CD14-positive monocyte (primary cell): ENCODE data around the gene TENT4B. TPM values are rescaled to one million over a fixed set of nuclear protein-coding genes. Genes with fewer than 3 reads are reported as not detected.

ENCODE experiments used
- DNase-seq, 3 donors: peaks; one replicate each; pipeline ENCODE4 v3.0.0-alpha.2; 2011 to 2022
- H2AFZ ChIP-seq: 2 replicates; pipeline ENCODE4 v1.6.0; 2012; ENCODE audit warnings: mild to moderate bottlenecking, low read depth, low read length, inconsistent platforms; ENCODE audit not compliant: insufficient read depth, poor library complexity, severe bottlenecking
- H3K27ac ChIP-seq, 2 donors: 1 replicate in 1 of 2; 2 replicates in 1 of 2; pipeline ENCODE4 v1.5.1; 2012 to 2013; ENCODE audit warnings: low read length in 2 of 2, control low read depth in 1 of 2, inconsistent platforms in 1 of 2, low read depth in 1 of 2, mild to moderate bottlenecking in 1 of 2
- H3K27me3 ChIP-seq, 2 donors: one replicate each; pipeline versions ENCODE4 v1.6.0 to v1.6.1; 2011 to 2013; ENCODE audit warnings: low read length in 2 of 2; ENCODE audit not compliant: control insufficient read depth in 2 of 2, insufficient read depth in 2 of 2
- H3K36me3 ChIP-seq, 2 donors: replicated peaks in 1 of 2; 1 replicate in 1 of 2; 2 replicates in 1 of 2; pipeline versions ENCODE4 v1.5.1 to v1.6.1; 2012 to 2013; ENCODE audit warnings: low read length in 2 of 2, control low read depth in 1 of 2, inconsistent platforms in 1 of 2, mild to moderate bottlenecking in 1 of 2; ENCODE audit not compliant: insufficient read depth in 2 of 2, control insufficient read depth in 1 of 2
- H3K4me1 ChIP-seq, 2 donors: 1 replicate in 1 of 2; 2 replicates in 1 of 2; pipeline versions ENCODE4 v1.5.1 to v1.6.1; 2012 to 2013; ENCODE audit warnings: low read length in 2 of 2, control low read depth in 1 of 2, inconsistent platforms in 1 of 2, mild to moderate bottlenecking in 1 of 2, moderate library complexity in 1 of 2; ENCODE audit not compliant: insufficient read depth in 2 of 2, control insufficient read depth in 1 of 2
- H3K4me2 ChIP-seq: replicated peaks from 2 replicates; pipeline ENCODE3; 2012; ENCODE audit warnings: low read length, moderate library complexity, mild to moderate bottlenecking; ENCODE audit not compliant: poor library complexity, severe bottlenecking; ENCODE audit errors: extremely low read depth
- H3K4me3 ChIP-seq, 3 experiments: fragments of 200-600 bp in 1 of 3; sonication (generic) in 1 of 3; replicated peaks in 1 of 3; 1 replicate in 2 of 3; 2 replicates in 1 of 3; pipeline ENCODE4 v1.5.1; 2011 to 2013; ENCODE audit warnings: low read length in 3 of 3, mild to moderate bottlenecking in 3 of 3, control low read depth in 2 of 3, low read depth in 2 of 3, inconsistent platforms in 1 of 3, moderate library complexity in 1 of 3
- H3K79me2 ChIP-seq: 2 replicates; pipeline ENCODE4 v1.6.0; 2012; ENCODE audit warnings: mild to moderate bottlenecking, control low read depth, inconsistent platforms, low read length, moderate library complexity; ENCODE audit not compliant: insufficient read depth
- H3K9ac ChIP-seq: 2 replicates; pipeline ENCODE4 v1.6.0; 2017; ENCODE audit warnings: low read length, mild to moderate bottlenecking; ENCODE audit not compliant: insufficient read depth, poor library complexity, severe bottlenecking
- H3K9me3 ChIP-seq, 2 donors: replicated peaks in 1 of 2; 1 replicate in 1 of 2; 2 replicates in 1 of 2; pipeline versions ENCODE4 v1.5.1 to v1.6.1; 2012 to 2013; ENCODE audit warnings: low read length in 2 of 2, control low read depth in 1 of 2; ENCODE audit not compliant: control insufficient read depth in 1 of 2, insufficient read depth in 1 of 2
- H4K20me1 ChIP-seq: 2 replicates; pipeline ENCODE4 v1.6.0; 2012; ENCODE audit warnings: mild to moderate bottlenecking, low read length, control low read depth, moderate library complexity; ENCODE audit not compliant: insufficient read depth
- H3K27ac Mint-ChIP-seq, 7 donors: one replicate each; pipeline ENCODE4 v1.8.0; 2020; ENCODE audit warnings: mild to moderate bottlenecking in 7 of 7, mixed read lengths in 7 of 7, moderate library complexity in 6 of 7, inconsistent platforms in 2 of 7
- H3K27me3 Mint-ChIP-seq, 3 donors: one replicate each; pipeline ENCODE4 v1.8.0; 2021 to 2022; ENCODE audit warnings: low read depth in 3 of 3, mild to moderate bottlenecking in 3 of 3, mixed read lengths in 3 of 3, moderate library complexity in 3 of 3, inconsistent platforms in 1 of 3
- H3K36me3 Mint-ChIP-seq, 2 donors: one replicate each; pipeline ENCODE4 v1.8.0; 2020; ENCODE audit warnings: mixed read lengths in 2 of 2, inconsistent platforms in 1 of 2, mild to moderate bottlenecking in 1 of 2
- H3K4me1 Mint-ChIP-seq: one replicate; pipeline ENCODE4 v1.8.0; 2020; ENCODE audit warnings: mild to moderate bottlenecking, mixed read lengths
- H3K4me3 Mint-ChIP-seq, 2 donors: one replicate each; pipeline ENCODE4 v1.8.0; 2020; ENCODE audit warnings: mild to moderate bottlenecking in 2 of 2, mixed read lengths in 2 of 2, moderate library complexity in 1 of 2
- H3K9me3 Mint-ChIP-seq, 7 donors: one replicate each; pipeline ENCODE4 v1.8.0; 2020 to 2022; ENCODE audit warnings: mixed read lengths in 7 of 7, mild to moderate bottlenecking in 6 of 7, moderate library complexity in 6 of 7, inconsistent platforms in 2 of 7
- CTCF ChIP-seq: fragments of 200-600 bp; IDR thresholded peaks from one replicate; pipeline ENCODE4 v1.8.0; 2022; ENCODE audit warnings: antibody characterized with exemption, mild to moderate bottlenecking
- WGBS: methylation state at CpG from one replicate; pipeline ENCODE4 v1.1.5; 2013; ENCODE audit warnings: missing lambda C conversion rate; ENCODE audit not compliant: insufficient coverage; 5-methylcytosine and 5-hydroxymethylcytosine counted together
- intact Hi-C, 2 donors: fragments of 100-400 bp; cut with micrococcal nuclease; formaldehyde crosslinking; loops; one replicate each; pipeline versions ENCODE4 v1.15.0 to v1.15.1; 2023
- polyA plus RNA-seq, 3 donors: library from polyadenylated mRNA; depleted of rRNA in 1 of 3; unstranded in 2 of 3; stranded (reverse) in 1 of 3; fragments of 300-500 nt in 2 of 3; fragments of >200 nt in 1 of 3; fragmentation: Illumina TruSeq in 2 of 3; gene quantifications; 1 replicate in 2 of 3; 2 replicates in 1 of 3; pipeline ENCODE4 v1.2.3, GENCODE V29; 2012 to 2021

TENT4B gene
- polyA plus RNA-seq, 3 donors: 1.4 to 9.0 (median 1.7) TPM

- Histone ChIP-seq H3K79me2 (peaks cover 33% of the 10 kb centered on the region), H3K4me1 (peaks cover 20% of the 10 kb centered on the region in 2 donors), H3K36me3 (peaks cover 57 to 73% of the 10 kb centered on the region in 2 donors), H3K9ac (no peak overlapping the region), H2AFZ (no peak overlapping the region), H3K9me3 (no peaks in the 10 kb centered on the region), H4K20me1 (peaks cover 46% of the 10 kb centered on the region), H3K27me3 (no peaks in the 10 kb centered on the region), H3K4me3 (no peak overlapping the region), H3K27ac (no peak overlapping the region), H3K4me2 (no peak overlapping the region)
- H3K27ac Mint-ChIP-seq: peak overlapping the region in 1 of 7 donors; percentile 58
- peaks cover 0 to 2% (median 0%) of the 10 kb centered on the region in 7 donors for H3K9me3 Mint-ChIP-seq
- H3K4me3 Mint-ChIP-seq: no peak overlapping the region
- intact Hi-C loops: loop anchor here (5.0 to 10.0 kb wide), 5 partner anchors 138 to 453 kb away; partner anchors contain the start of genes BRD7 (in 2 of the 2) and HEATR3 (in 1 of the 2)
- peaks cover 63 to 68% of the 10 kb centered on the region in 2 donors for H3K36me3 Mint-ChIP-seq
- TF ChIP-seq CTCF: peak; percentile 83
- peak; percentile 36 to 67 (median 39) for DNase-seq
- no peaks in the 10 kb centered on the region for H3K27me3 Mint-ChIP-seq
- peaks cover 19% of the 10 kb centered on the region for H3K4me1 Mint-ChIP-seq
- WGBS: no CpG with 5 or more reads among the region's 4 CpGs
Measured at GRCh38 chr16:50213939-50214519, 60.9 kb downstream of the TENT4B start.

GRCh38 chr16:50215680-50216079, 62.6 kb downstream of the TENT4B start:
- no peak overlapping the region for H3K4me2 ChIP-seq
- no peak overlapping the region for H2AFZ ChIP-seq
- H3K27ac ChIP-seq: no peak overlapping the region
- no peak overlapping the region for H3K4me3 ChIP-seq
- H3K36me3 Mint-ChIP-seq: peaks cover 70 to 78% of the 10 kb centered on the region in 2 donors
- H4K20me1 ChIP-seq: peaks cover 30% of the 10 kb centered on the region
- no peaks in the 10 kb centered on the region for H3K9me3 ChIP-seq
- peaks cover 21% of the 10 kb centered on the region for H3K79me2 ChIP-seq
- no peaks in the 10 kb centered on the region for H3K27me3 Mint-ChIP-seq
- DNase-seq: no peak
- no peak overlapping the region for H3K4me3 Mint-ChIP-seq
- H3K27me3 ChIP-seq: no peaks in the 10 kb centered on the region
- WGBS: no CpG with 5 or more reads among the region's 4 CpGs
- peaks cover 2% of the 10 kb centered on the region for H3K4me1 Mint-ChIP-seq
- H3K9ac ChIP-seq: no peak overlapping the region
- no peak for TF ChIP-seq CTCF
- peaks cover 3% of the 10 kb centered on the region in 2 donors for H3K4me1 ChIP-seq
- peaks cover 63 to 85% of the 10 kb centered on the region in 2 donors for H3K36me3 ChIP-seq
- peak overlapping the region in 1 of 7 donors; percentile 17 for H3K27ac Mint-ChIP-seq
- H3K9me3 Mint-ChIP-seq: peaks cover 0 to 2% (median 0%) of the 10 kb centered on the region in 7 donors
- intact Hi-C loops: loop anchor here in 1 of 2 donors (10.0 kb wide), 1 partner anchor 149 kb away; the partner anchor contains the start of gene BRD7
